T-cell (primary cell): ENCODE measurements around the gene MINAR2. TPM values are rescaled to one million over a fixed set of nuclear protein-coding genes. Genes with fewer than 3 reads are reported as not detected.
A peak's percentile ranks its signal among the peaks of the same experiment; 100 is the strongest.

ENCODE experiments used
- ATAC-seq, 4 experiments: fragments of 200-7000 bp in 3 of 4; fragments of 150-1000 bp in 1 of 4; cut with Tn5 transposase; replicated peaks in 1 of 4; 1 replicate in 3 of 4; 2 replicates in 1 of 4; pipeline ENCODE4 v1.10.0; 2021; ENCODE audit warnings: moderate library complexity in 3 of 4, mild to moderate bottlenecking in 2 of 4, moderate number of reproducible peaks in 1 of 4
- CTCF ChIA-PET, 2 donors: fragments of 300-600 bp; sonication (Branson Sonifier 250); formaldehyde crosslinking; loops; one replicate each; lab custom pipeline; 2022; ENCODE audit warnings: antibody characterized with exemption in 2 of 2; lab: Charles Lee
- POLR2A ChIA-PET, 2 donors: fragments of 300-600 bp; sonication (Branson Sonifier 250); formaldehyde crosslinking; loops; one replicate each; lab custom pipeline; 2022; ENCODE audit warnings: antibody characterized with exemption in 2 of 2; lab: Charles Lee
- DNase-seq, 35 experiments: peaks; one replicate each; pipeline versions ENCODE4 v3.0.0 to v3.0.0-alpha.2; 2013 to 2023
- H3K27ac ChIP-seq: one replicate; pipeline ENCODE4 v1.5.1; 2013; ENCODE audit warnings: low read length
- H3K27me3 ChIP-seq, 2 experiments: replicated peaks in 1 of 2; 1 replicate in 1 of 2; 2 replicates in 1 of 2; pipeline versions ENCODE4 v1.6.1 to v1.7.0; 2013; ENCODE audit warnings: low read length in 1 of 2, mixed read lengths in 1 of 2; ENCODE audit not compliant: control insufficient read depth in 2 of 2, insufficient read depth in 2 of 2; ENCODE audit errors: extremely low read depth in 1 of 2
- H3K36me3 ChIP-seq, 2 donors: 1 replicate in 1 of 2; 2 replicates in 1 of 2; pipeline versions ENCODE4 v1.6.1 to v1.7.0; 2013; ENCODE audit warnings: low read length in 1 of 2; ENCODE audit not compliant: control insufficient read depth in 2 of 2, insufficient read depth in 1 of 2; ENCODE audit errors: extremely low read depth in 1 of 2
- H3K4me1 ChIP-seq, 2 experiments: 1 replicate in 1 of 2; 2 replicates in 1 of 2; pipeline versions ENCODE4 v1.6.1 to v1.7.0; 2013; ENCODE audit warnings: low read length in 2 of 2, mixed read lengths in 1 of 2; ENCODE audit not compliant: insufficient read depth in 2 of 2, control insufficient read depth in 1 of 2; ENCODE audit errors: extremely low read depth in 1 of 2
- H3K4me3 ChIP-seq, 2 donors: 1 replicate in 1 of 2; 2 replicates in 1 of 2; pipeline versions ENCODE4 v1.5.1 to v1.7.0; 2013; ENCODE audit warnings: mild to moderate bottlenecking in 2 of 2, low read length in 1 of 2, moderate library complexity in 1 of 2; ENCODE audit not compliant: control insufficient read depth in 1 of 2; ENCODE audit errors: extremely low read depth in 1 of 2
- H3K9me3 ChIP-seq: 2 replicates; pipeline ENCODE4 v1.7.0; 2013
- H3K27ac Mint-ChIP-seq, 2 donors: one replicate each; pipeline ENCODE4 v1.8.0; 2020 to 2021; ENCODE audit warnings: mild to moderate bottlenecking in 2 of 2, mixed read lengths in 2 of 2
- H3K27me3 Mint-ChIP-seq, 2 donors: one replicate each; pipeline ENCODE4 v1.8.0; 2021 to 2022; ENCODE audit warnings: mixed read lengths in 2 of 2
- H3K36me3 Mint-ChIP-seq: one replicate; pipeline ENCODE4 v1.8.0; 2021; ENCODE audit warnings: mixed read lengths
- H3K4me1 Mint-ChIP-seq, 3 donors: one replicate each; pipeline ENCODE4 v1.8.0; 2020 to 2022; ENCODE audit warnings: mixed read lengths in 3 of 3, mild to moderate bottlenecking in 1 of 3
- H3K4me3 Mint-ChIP-seq, 3 donors: one replicate each; pipeline ENCODE4 v1.8.0; 2020 to 2022; ENCODE audit warnings: mild to moderate bottlenecking in 3 of 3, mixed read lengths in 3 of 3, moderate library complexity in 3 of 3
- H3K9me3 Mint-ChIP-seq, 3 donors: one replicate each; pipeline ENCODE4 v1.8.0; 2020 to 2022; ENCODE audit warnings: mixed read lengths in 3 of 3
- WGBS: methylation state at CpG from one replicate; pipeline ENCODE4 v1.1.5; 2013; ENCODE audit warnings: missing lambda C conversion rate; ENCODE audit not compliant: insufficient coverage; 5-methylcytosine and 5-hydroxymethylcytosine counted together
- total RNA-seq, 35 experiments: library from RNA in 6 of 35; stranded (reverse) in 6 of 35; fragments of 120-200 nt in 1 of 35; gene quantifications; one replicate each; pipeline versions ENCODE4 v1.2.1 to v1.2.4 and lab custom pipeline; 2013 to 2026

Gene MINAR2
- total RNA-seq, 5 donors from 2014 or later (not counting 1 experiment from before 2014, with no cell fraction given): not detected

DNA sequence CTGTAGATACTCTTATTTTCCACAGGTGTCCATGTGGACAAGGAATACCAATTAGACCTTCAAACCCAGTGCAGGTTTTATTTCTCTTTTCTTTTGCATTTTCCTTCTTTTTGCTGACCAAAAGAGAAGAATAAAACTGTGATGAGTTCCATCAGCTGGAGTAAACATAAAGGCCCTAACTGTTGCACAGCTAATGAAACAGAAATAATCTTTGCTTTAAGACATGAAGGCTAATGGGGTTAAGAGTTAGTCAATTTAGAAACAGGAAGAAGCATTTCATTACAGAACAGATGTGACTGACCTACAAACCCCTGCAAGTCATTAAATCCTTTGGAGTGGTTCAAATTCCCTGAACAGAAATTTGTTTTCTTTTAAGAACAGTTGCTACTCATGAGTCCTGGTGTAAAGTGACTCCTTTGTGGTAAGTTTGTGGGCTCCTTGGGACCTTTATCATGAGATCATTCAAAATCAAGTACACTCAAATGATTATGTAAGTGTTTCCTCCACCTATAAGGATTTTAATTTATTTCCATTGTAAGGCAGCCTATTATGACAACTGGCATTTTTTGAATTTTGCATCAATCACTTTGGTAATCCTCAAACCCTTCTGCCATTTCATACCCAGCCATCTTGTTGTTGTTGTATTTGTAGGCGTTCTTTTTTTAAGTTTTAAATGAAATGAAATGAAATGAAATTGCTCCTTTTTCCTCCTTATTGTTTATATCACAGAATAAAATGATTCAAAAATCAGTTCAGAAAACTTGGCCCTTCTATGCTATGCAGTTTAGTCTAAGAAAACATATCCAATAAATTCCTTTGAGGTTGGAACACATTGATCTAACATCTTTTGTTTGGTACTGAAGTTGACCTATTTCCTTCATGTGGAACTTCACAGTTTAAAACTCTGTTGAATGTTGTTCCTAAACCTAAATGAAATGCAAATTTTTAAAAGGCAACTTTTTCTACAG, 1.3 kb downstream of the MINAR2 start:
- DNase-seq: no peak

DNA sequence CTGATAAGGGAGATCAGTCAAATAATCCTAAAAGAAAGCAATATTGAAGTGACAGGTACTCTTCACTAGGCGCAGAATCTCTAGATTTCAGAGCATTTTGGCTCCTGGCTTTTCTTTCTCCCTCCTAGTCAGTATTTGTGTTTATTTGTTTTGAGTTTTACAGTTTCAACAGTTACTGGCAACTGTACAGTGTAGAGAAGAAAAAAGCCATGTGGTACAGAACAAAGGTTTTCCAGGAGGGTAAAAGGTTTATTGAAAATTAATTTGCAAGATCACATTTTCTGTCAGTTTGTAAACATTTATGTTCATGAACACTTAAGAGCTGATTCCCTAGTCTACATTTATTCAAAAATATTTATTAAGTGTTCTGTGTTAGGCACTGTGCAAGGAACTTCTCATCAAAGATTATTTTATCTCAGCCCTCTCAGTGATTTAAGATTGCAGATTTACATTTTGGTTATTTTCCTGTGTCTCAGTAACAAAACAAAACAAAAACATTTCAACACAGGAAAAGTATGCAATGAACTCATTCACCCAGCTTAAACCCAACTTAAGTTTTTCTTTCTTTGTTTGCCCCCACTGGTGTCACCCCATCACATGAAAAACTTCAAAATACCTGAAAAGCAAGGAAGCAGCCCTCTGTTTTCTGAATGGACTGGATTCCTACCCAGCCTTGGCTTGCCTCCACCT, 12.9 kb downstream of the MINAR2 start:
- Histone ChIP-seq H3K36me3 (no peaks in the 10 kb centered on the region), H3K4me1 (no peaks in the 10 kb centered on the region), H3K9me3 (no peaks in the 10 kb centered on the region), H3K27me3 (no peaks in the 10 kb centered on the region), H3K27ac (no peak overlapping the region), H3K4me3 (no peak overlapping the region)
- ATAC-seq (no peak), DNase-seq (no peak)
- ChIA-PET CTCF (interaction anchor here in 1 of 2 donors (1.9 kb wide), 1 partner anchor 10 kb away, joined by 10 read pairs; no protein-coding TSS in a partner anchor), POLR2A (no interaction called here)
- H3K4me3 Mint-ChIP-seq: no peak overlapping the region
- H3K27me3 Mint-ChIP-seq: peaks cover 0 to 4% of the 10 kb centered on the region in 2 donors
- H3K36me3 Mint-ChIP-seq: no peaks in the 10 kb centered on the region
- no peak overlapping the region for H3K27ac Mint-ChIP-seq
- no peaks in the 10 kb centered on the region for H3K9me3 Mint-ChIP-seq
- WGBS: no CpG with 5 or more reads among the region's 1 CpG
- H3K4me1 Mint-ChIP-seq: no peaks in the 10 kb centered on the region

More for the DNA sequence above, 1.3 kb downstream of the MINAR2 start:
- Mint-ChIP-seq H3K36me3 (no peaks in the 10 kb centered on the region), H3K4me1 (no peaks in the 10 kb centered on the region), H3K27ac (no peak overlapping the region), H3K4me3 (no peak overlapping the region), H3K9me3 (no peaks in the 10 kb centered on the region), H3K27me3 (peaks cover 1 to 3% of the 10 kb centered on the region in 2 donors)
- POLR2A ChIA-PET: no interaction called here
- Histone ChIP-seq H3K27ac (no peak overlapping the region), H3K27me3 (no peaks in the 10 kb centered on the region), H3K4me3 (no peak overlapping the region), H3K9me3 (no peaks in the 10 kb centered on the region), H3K4me1 (no peaks in the 10 kb centered on the region), H3K36me3 (no peaks in the 10 kb centered on the region)
- ATAC-seq: no peak
- no CpG with 5 or more reads among the region's 1 CpG for WGBS
- CTCF ChIA-PET: interaction anchor here in 1 of 2 donors (1.0 kb wide), 1 partner anchor 14 kb away, joined by 3 read pairs; no protein-coding TSS in a partner anchor

DNA sequence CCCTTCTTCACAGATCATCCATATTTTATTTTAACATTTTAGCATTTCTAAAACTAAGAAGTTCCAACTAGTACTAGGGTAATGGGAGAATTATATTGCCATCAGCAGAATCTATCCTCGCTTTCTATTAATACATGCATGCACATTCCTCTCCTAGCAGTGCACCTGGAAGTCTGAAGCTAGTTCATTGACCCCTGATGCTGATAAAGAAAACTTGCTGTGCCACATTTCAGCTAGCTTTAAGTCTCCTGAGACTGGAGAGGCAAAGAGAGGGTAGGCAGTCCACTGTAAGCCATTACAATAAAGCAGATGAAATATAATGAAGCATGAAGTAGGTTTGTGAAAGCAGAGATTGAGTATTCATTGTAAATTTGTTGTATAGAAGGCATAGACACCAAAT, 15.8 kb downstream of the MINAR2 start:
- Mint-ChIP-seq H3K4me3 (no peak overlapping the region), H3K4me1 (peaks cover 0 to 2% (median 2%) of the 10 kb centered on the region in 3 donors), H3K36me3 (no peaks in the 10 kb centered on the region), H3K9me3 (no peaks in the 10 kb centered on the region), H3K27ac (no peak overlapping the region), H3K27me3 (no peaks in the 10 kb centered on the region)
- Histone ChIP-seq H3K4me1 (no peaks in the 10 kb centered on the region), H3K27ac (no peak overlapping the region), H3K27me3 (no peaks in the 10 kb centered on the region), H3K4me3 (no peak overlapping the region), H3K9me3 (no peaks in the 10 kb centered on the region), H3K36me3 (no peaks in the 10 kb centered on the region)
- DNase-seq: no peak
- POLR2A ChIA-PET: no interaction called here
- CTCF ChIA-PET: interaction anchor here (0.6 to 1.2 kb wide), 4 partner anchors 8 to 861 kb away, joined by 3 to 8 read pairs (median 6); no protein-coding TSS in a partner anchor
- ATAC-seq: no peak
- WGBS: no CpG with 5 or more reads among the region's 1 CpG

DNA sequence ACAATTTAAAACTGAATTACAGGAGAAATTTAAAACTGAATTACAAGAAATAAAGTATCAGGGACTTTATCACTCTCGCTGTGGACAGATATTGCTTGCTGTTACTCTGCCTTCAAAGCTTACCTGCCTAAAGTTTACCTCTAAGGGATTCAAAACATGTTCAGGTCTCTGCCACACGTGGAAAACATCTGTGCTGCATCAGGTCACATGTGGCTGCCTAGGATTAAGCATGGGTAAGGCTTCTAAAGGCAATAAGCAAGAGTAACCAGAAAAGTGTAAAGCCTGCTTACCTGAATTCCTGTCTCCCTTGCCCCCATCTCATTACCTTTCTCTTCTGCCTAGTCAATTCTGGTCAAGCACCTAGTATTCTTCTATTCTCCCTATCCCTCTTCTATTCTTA, 18.9 kb downstream of the MINAR2 start:
- H3K27me3 Mint-ChIP-seq: no peaks in the 10 kb centered on the region
- CTCF ChIA-PET: interaction anchor here (0.6 to 1.5 kb wide), 3 partner anchors 109 to 860 kb away, joined by 3 read pairs; no protein-coding TSS in a partner anchor
- POLR2A ChIA-PET: no interaction called here
- Histone ChIP-seq H3K27me3 (no peaks in the 10 kb centered on the region), H3K4me3 (no peak overlapping the region), H3K9me3 (no peaks in the 10 kb centered on the region), H3K36me3 (no peaks in the 10 kb centered on the region), H3K4me1 (no peaks in the 10 kb centered on the region), H3K27ac (no peak overlapping the region)
- DNase-seq (no peak), ATAC-seq (no peak)
- no peak overlapping the region for H3K4me3 Mint-ChIP-seq
- no peak overlapping the region for H3K27ac Mint-ChIP-seq
- H3K9me3 Mint-ChIP-seq: no peaks in the 10 kb centered on the region
- no peaks in the 10 kb centered on the region for H3K36me3 Mint-ChIP-seq
- H3K4me1 Mint-ChIP-seq: peaks cover 0 to 2% (median 2%) of the 10 kb centered on the region in 3 donors
- WGBS: no CpG with 5 or more reads among the region's 2 CpGs

DNA sequence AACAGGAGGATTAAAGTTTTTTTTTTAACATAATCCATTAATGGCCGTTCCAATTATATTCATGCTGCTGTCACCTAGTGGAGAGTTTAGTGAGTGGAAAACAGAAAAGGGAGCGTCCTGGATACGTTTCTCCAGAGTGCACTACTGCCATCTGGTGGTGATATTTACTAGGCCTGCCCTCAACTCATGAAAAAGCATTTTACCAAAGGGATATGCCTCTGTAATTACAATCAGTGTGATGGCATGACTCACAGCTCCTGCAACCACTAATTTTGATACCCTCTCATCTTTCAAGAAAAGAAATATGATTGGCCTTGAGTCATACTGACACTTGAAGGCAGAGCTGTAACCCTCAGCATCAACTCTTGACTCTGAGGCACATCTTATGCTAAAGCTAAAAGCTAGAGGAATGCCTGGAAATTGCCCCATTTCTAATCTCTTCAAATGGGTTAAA, 20.1 kb downstream of the MINAR2 start:
- DNase-seq: peak in 27 of 35 experiments; percentile 1 to 79 (median 23)
- no peak overlapping the region for H3K4me3 Mint-ChIP-seq
- Histone ChIP-seq H3K9me3 (no peaks in the 10 kb centered on the region), H3K36me3 (no peaks in the 10 kb centered on the region), H3K4me1 (no peaks in the 10 kb centered on the region), H3K27me3 (no peaks in the 10 kb centered on the region), H3K4me3 (no peak overlapping the region), H3K27ac (no peak overlapping the region)
- no CpG with 5 or more reads among the region's 3 CpGs for WGBS
- H3K4me1 Mint-ChIP-seq: peaks cover 0 to 2% (median 2%) of the 10 kb centered on the region in 3 donors
- POLR2A ChIA-PET: no interaction called here
- CTCF ChIA-PET: interaction anchor here (0.6 to 1.5 kb wide), 8 partner anchors 9 to 1395 kb away, joined by 3 to 7 read pairs (median 3); no protein-coding TSS in a partner anchor
- H3K27me3 Mint-ChIP-seq: no peaks in the 10 kb centered on the region
- H3K36me3 Mint-ChIP-seq: no peaks in the 10 kb centered on the region
- no peaks in the 10 kb centered on the region for H3K9me3 Mint-ChIP-seq
- H3K27ac Mint-ChIP-seq: no peak overlapping the region
- peak; percentile 37 to 75 (median 64) for ATAC-seq

DNA sequence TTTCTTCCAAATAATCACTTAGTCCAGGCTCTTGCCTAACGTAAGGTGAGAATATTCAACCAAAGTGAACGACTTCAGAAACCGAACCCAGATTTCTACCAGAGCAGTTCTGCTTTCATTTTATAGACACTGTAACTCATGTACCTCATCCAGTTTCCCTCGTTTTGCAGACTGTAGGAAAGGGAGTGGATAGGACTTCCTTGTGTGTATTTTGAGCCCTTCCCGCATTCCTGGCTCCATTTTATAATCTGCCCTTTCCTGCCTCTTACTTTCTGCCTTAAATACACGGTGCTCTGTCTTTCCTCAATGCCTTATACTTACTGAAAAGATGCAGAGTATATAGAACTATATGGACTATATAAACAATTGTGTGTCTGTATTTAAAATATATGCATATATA, 20.8 kb downstream of the MINAR2 start:
- no peaks in the 10 kb centered on the region for H3K9me3 Mint-ChIP-seq
- no peak for DNase-seq
- H3K4me1 Mint-ChIP-seq: peaks cover 0 to 2% (median 2%) of the 10 kb centered on the region in 3 donors
- H3K36me3 Mint-ChIP-seq: no peaks in the 10 kb centered on the region
- CTCF ChIA-PET: interaction anchor here (0.8 to 1.1 kb wide), 2 partner anchors 9 to 10 kb away, joined by 3 to 7 read pairs; no protein-coding TSS in a partner anchor
- Histone ChIP-seq H3K9me3 (no peaks in the 10 kb centered on the region), H3K4me3 (no peak overlapping the region), H3K27ac (no peak overlapping the region), H3K27me3 (no peaks in the 10 kb centered on the region), H3K36me3 (no peaks in the 10 kb centered on the region), H3K4me1 (no peaks in the 10 kb centered on the region)
- ATAC-seq: no peak
- peaks cover 0 to 4% of the 10 kb centered on the region in 2 donors for H3K27me3 Mint-ChIP-seq
- WGBS: no CpG with 5 or more reads among the region's 6 CpGs
- POLR2A ChIA-PET: no interaction called here
- H3K4me3 Mint-ChIP-seq: no peak overlapping the region
- H3K27ac Mint-ChIP-seq: no peak overlapping the region
